OCI-LY1 (cell line): Measurements from ENCODE around the gene SSRP1.

Source experiments
- EZH2 ChIP-seq: fragments of 200-600 bp; sonication (generic), shearing (Covaris generic); IDR thresholded peaks from 2 replicates; pipeline ENCODE4 v1.8.0; 2017; ENCODE audit warnings: borderline replicate concordance, mixed run types, mild to moderate bottlenecking, antibody characterized with exemption, low read length, moderate library complexity, mixed read lengths
- TF ChIP-seq, protein P1 (sequence below): fragments of 200-600 bp; sonication (generic), shearing (Covaris generic); IDR thresholded peaks from 2 replicates; pipeline ENCODE4 v1.5.1; 2017; ENCODE audit warnings: mild to moderate bottlenecking, antibody characterized with exemption, low read length, moderate library complexity, mixed read lengths

DNA sequence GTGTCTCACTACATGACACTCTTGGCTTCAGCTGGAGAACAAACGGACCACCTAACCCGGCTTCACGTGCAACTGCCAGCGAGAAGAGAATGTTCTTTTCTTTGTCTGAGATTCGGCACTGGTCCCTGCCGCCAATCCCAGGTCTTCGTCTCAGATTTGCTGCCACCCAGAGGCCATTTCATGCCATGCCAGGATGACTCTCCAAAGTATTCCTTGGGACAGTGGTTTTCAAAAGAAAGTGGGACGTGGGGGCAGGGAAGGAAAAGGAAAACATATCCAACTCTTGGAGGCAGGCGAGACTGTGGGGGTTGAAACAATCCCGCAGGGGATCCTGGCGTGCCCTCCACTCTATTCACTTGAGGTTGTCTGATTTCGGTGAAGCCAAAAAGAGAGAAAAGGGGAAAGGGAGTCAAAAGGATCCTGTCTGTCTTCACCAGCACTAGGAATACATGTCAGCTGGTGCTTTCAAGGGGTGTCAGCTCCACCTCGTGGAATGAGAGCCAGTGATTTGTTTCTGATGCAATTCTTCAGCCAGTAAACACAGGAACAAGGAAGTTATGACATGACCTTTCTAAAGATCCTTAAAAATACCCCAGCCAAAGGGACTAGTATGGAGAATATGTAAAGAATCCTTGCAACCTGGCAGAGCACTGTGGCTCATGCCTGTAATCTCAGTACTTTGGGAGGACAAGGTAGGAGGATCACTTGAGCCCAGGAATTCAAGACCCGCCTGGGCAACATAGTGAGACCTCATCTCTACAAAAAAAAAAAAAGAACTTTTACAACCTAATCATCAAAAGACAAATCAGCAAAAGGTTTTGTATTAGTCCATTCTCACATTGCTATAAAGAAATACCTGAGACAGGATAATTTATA is 57.6 kb downstream of the SSRP1 start:
- TF ChIP-seq, protein P1, sequence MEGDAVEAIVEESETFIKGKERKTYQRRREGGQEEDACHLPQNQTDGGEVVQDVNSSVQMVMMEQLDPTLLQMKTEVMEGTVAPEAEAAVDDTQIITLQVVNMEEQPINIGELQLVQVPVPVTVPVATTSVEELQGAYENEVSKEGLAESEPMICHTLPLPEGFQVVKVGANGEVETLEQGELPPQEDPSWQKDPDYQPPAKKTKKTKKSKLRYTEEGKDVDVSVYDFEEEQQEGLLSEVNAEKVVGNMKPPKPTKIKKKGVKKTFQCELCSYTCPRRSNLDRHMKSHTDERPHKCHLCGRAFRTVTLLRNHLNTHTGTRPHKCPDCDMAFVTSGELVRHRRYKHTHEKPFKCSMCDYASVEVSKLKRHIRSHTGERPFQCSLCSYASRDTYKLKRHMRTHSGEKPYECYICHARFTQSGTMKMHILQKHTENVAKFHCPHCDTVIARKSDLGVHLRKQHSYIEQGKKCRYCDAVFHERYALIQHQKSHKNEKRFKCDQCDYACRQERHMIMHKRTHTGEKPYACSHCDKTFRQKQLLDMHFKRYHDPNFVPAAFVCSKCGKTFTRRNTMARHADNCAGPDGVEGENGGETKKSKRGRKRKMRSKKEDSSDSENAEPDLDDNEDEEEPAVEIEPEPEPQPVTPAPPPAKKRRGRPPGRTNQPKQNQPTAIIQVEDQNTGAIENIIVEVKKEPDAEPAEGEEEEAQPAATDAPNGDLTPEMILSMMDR: peak; percentile 90
- no peak for TF ChIP-seq EZH2
